GM12874 (cell line): ENCODE measurements around the gene TSPAN18.

Experiments
- CTCF ChIP-seq: IDR thresholded peaks from 2 replicates; pipeline ENCODE4 v1.5.1; 2011; ENCODE audit warnings: low read depth, mild to moderate bottlenecking, control low read depth, low read length, moderate library complexity; ENCODE audit not compliant: insufficient read depth

Gene TSPAN18

GRCh38 chr11:44876906-44877305 lies 150.1 kb downstream of the TSPAN18 start:
- TF ChIP-seq CTCF: no peak

GRCh38 chr11:44877571-44878497 lies 151.1 kb downstream of the TSPAN18 start:
- TF ChIP-seq CTCF: no peak

- no peak for TF ChIP-seq CTCF
Measured at GRCh38 chr11:44878711-44879110, 151.9 kb downstream of the TSPAN18 start.

GRCh38 chr11:44879432-44879831 lies 152.7 kb downstream of the TSPAN18 start:
- no peak for TF ChIP-seq CTCF

GRCh38 chr11:44880511-44880910 lies 153.7 kb downstream of the TSPAN18 start:
- TF ChIP-seq CTCF: no peak

- no peak for TF ChIP-seq CTCF
Measured at GRCh38 chr11:44880953-44881352, 154.2 kb downstream of the TSPAN18 start.

- TF ChIP-seq CTCF: no peak
Measured at GRCh38 chr11:44883277-44883676, 156.5 kb downstream of the TSPAN18 start.
